ENCODE data around the gene HADH. TPM values are rescaled to one million over a fixed set of nuclear protein-coding genes. Genes with fewer than 3 reads are reported as not detected.

Gene HADH
- total and polyA plus RNA-seq, 3 donors from 2014 or later = 65.6 to 73.8 (median 71.2) TPM

GRCh38 chr4:108043526-108043925 is 53.8 kb downstream of the HADH start:
- WGBS, 2 donors = 75 to 87% methylated on average over 5 of the region's 5 CpGs
- Histone ChIP-seq H3K27me3 (no peaks in the 10 kb centered on the region), H3K27ac (no peak overlapping the region), H3K36me3 (ENCODE audit: low read depth, missing control alignments) (no peaks in the 10 kb centered on the region), H3K4me1 (no peaks in the 10 kb centered on the region), H3K9me3 (no peaks in the 10 kb centered on the region), H3K4me3 (no peak overlapping the region)
- intact Hi-C loops (cut with DNase I; ENCODE audit: low total_unique reads) = no loop called here
- DNase-seq = no peak
- no peak for TF ChIP-seq POLR2A (IDR thresholded peaks at IDR 0.05)
- no peak for TF ChIP-seq CTCF (IDR thresholded peaks at IDR 0.05)

GRCh38 chr4:108044951-108045686 is 55.4 kb downstream of the HADH start:
- Histone ChIP-seq H3K27me3 (no peaks in the 10 kb centered on the region), H3K4me3 (no peak overlapping the region), H3K4me1 (no peaks in the 10 kb centered on the region), H3K9me3 (no peaks in the 10 kb centered on the region), H3K36me3 (ENCODE audit: low read depth, missing control alignments) (no peaks in the 10 kb centered on the region), H3K27ac (no peak overlapping the region)
- no peak for DNase-seq
- 76 to 88% methylated on average over 9 of the region's 9 CpGs for WGBS, 2 donors
- TF ChIP-seq CTCF (IDR thresholded peaks at IDR 0.05) = no peak
- TF ChIP-seq POLR2A (IDR thresholded peaks at IDR 0.05) = no peak
- intact Hi-C loops (cut with DNase I; ENCODE audit: low total_unique reads) = no loop called here

GRCh38 chr4:108045687-108046024 is 56.0 kb downstream of the HADH start:
- Histone ChIP-seq H3K27me3 (no peaks in the 10 kb centered on the region), H3K36me3 (ENCODE audit: low read depth, missing control alignments) (no peaks in the 10 kb centered on the region), H3K4me3 (no peak overlapping the region), H3K9me3 (no peaks in the 10 kb centered on the region), H3K27ac (no peak overlapping the region), H3K4me1 (no peaks in the 10 kb centered on the region)
- TF ChIP-seq POLR2A (IDR thresholded peaks at IDR 0.05) (no peak), CTCF (IDR thresholded peaks at IDR 0.05) (no peak)
- DNase-seq = no peak
- intact Hi-C loops (cut with DNase I; ENCODE audit: low total_unique reads) = no loop called here
- WGBS, 2 donors = 47 to 49% methylated on average over 3 of the region's 3 CpGs

GRCh38 chr4:108047199-108047598 is 57.5 kb downstream of the HADH start:
- no peak overlapping the region for H3K4me3 ChIP-seq
- H3K27ac ChIP-seq = no peak overlapping the region
- intact Hi-C loops (cut with DNase I; ENCODE audit: low total_unique reads) = no loop called here
- H3K36me3 ChIP-seq (ENCODE audit: low read depth, missing control alignments) = no peaks in the 10 kb centered on the region
- H3K4me1 ChIP-seq = no peaks in the 10 kb centered on the region
- H3K27me3 ChIP-seq = no peaks in the 10 kb centered on the region
- no peak for DNase-seq
- H3K9me3 ChIP-seq = no peaks in the 10 kb centered on the region
- TF ChIP-seq CTCF (IDR thresholded peaks at IDR 0.05) (no peak), POLR2A (IDR thresholded peaks at IDR 0.05) (no peak)
- 65 to 76% methylated on average over 2 of the region's 2 CpGs for WGBS, 2 donors

GRCh38 chr4:108048157-108048556 is 58.5 kb downstream of the HADH start:
- Histone ChIP-seq H3K27ac (no peak overlapping the region), H3K9me3 (no peaks in the 10 kb centered on the region), H3K27me3 (no peaks in the 10 kb centered on the region), H3K4me3 (no peak overlapping the region), H3K4me1 (no peaks in the 10 kb centered on the region), H3K36me3 (ENCODE audit: low read depth, missing control alignments) (no peaks in the 10 kb centered on the region)
- no peak for DNase-seq
- 61 to 64% methylated on average over 6 of the region's 6 CpGs for WGBS, 2 donors
- intact Hi-C loops (cut with DNase I; ENCODE audit: low total_unique reads) = no loop called here
- no peak for TF ChIP-seq POLR2A (IDR thresholded peaks at IDR 0.05)
- no peak for TF ChIP-seq CTCF (IDR thresholded peaks at IDR 0.05)

Data from testis (tissue), 3 donors.